PC-3 (cell line): ENCODE data around the gene MEAF6. TPM values are rescaled to one million over a fixed set of nuclear protein-coding genes. Genes with fewer than 3 reads are reported as not detected.
"Not testable (repeated sequence)": the region's sequence is repeated elsewhere in the genome, so short reads cannot be mapped to it uniquely, and the experiment has no call there.

ENCODE experiments used
- ATAC-seq: fragments of 200-7000 bp; cut with Tn5 transposase; 2 replicates; pipeline ENCODE4 v1.9.1; 2020; ENCODE audit warnings: mild to moderate bottlenecking, moderate library complexity
- BruUV-seq: library from RNA; stranded (reverse); fragments of 400-500 nt; replicated peaks from 2 replicates; lab custom pipeline; 2021; lab: Mats Ljungman, UMichigan
- CTCF ChIA-PET: fragments of 300-600 bp; sonication (Branson Sonifier 250); formaldehyde crosslinking; loops from one replicate; lab custom pipeline; 2022; ENCODE audit warnings: antibody characterized with exemption; lab: Charles Lee
- POLR2A ChIA-PET: fragments of 300-600 bp; sonication (Branson Sonifier 250); formaldehyde crosslinking; loops from one replicate; lab custom pipeline; 2022; ENCODE audit warnings: antibody characterized with exemption; ENCODE audit not compliant: unreplicated experiment; lab: Charles Lee
- DNase-seq: peaks from one replicate; pipeline ENCODE4 v3.0.0-alpha.2; 2015
- H2AFZ ChIP-seq: fragments of 300-600 bp; sonication (generic); 2 replicates; pipeline ENCODE4 v1.6.0; 2016; ENCODE audit warnings: antibody characterized with exemption, low read length
- H3F3A ChIP-seq: fragments of 300-600 bp; sonication (generic); one replicate; pipeline ENCODE4 v1.6.0; 2017; ENCODE audit warnings: antibody characterized with exemption, low read length, control low read depth, mild to moderate bottlenecking; ENCODE audit not compliant: unreplicated experiment
- H3K27ac ChIP-seq: fragments of 300-600 bp; sonication (generic); 2 replicates; pipeline ENCODE4 v1.5.1; 2016; ENCODE audit warnings: mild to moderate bottlenecking, low read length
- H3K27me3 ChIP-seq: fragments of 300-600 bp; sonication (generic); 2 replicates; pipeline ENCODE4 v1.6.1; 2016; ENCODE audit warnings: low read length, mixed read lengths
- H3K36me3 ChIP-seq: fragments of 300-600 bp; sonication (generic); 2 replicates; pipeline ENCODE4 v1.6.1; 2016; ENCODE audit warnings: low read depth, mixed run types, low read length, mixed read lengths
- H3K4me1 ChIP-seq: fragments of 300-600 bp; sonication (generic); 2 replicates; pipeline ENCODE4 v1.5.1; 2016; ENCODE audit warnings: low read length; ENCODE audit not compliant: insufficient read depth
- H3K4me2 ChIP-seq: fragments of 300-600 bp; sonication (generic); 2 replicates; pipeline ENCODE4 v1.6.0; 2016; ENCODE audit warnings: low read length
- H3K4me3 ChIP-seq: fragments of 300-600 bp; sonication (generic); 2 replicates; pipeline ENCODE4 v1.5.1; 2016; ENCODE audit warnings: mild to moderate bottlenecking, low read length, mixed read lengths
- H3K79me2 ChIP-seq: fragments of 300-600 bp; sonication (generic); 2 replicates; pipeline ENCODE4 v1.6.1; 2017; ENCODE audit warnings: low read length, mixed read lengths
- H3K9ac ChIP-seq: fragments of 300-600 bp; sonication (generic); 2 replicates; pipeline ENCODE4 v1.6.0; 2016; ENCODE audit warnings: mild to moderate bottlenecking, low read length
- H3K9me2 ChIP-seq: fragments of 300-600 bp; sonication (generic); replicated peaks from 2 replicates; pipeline ENCODE4 v1.6.1; 2016; ENCODE audit warnings: mixed run types, low read length, mixed read lengths
- H3K9me3 ChIP-seq: fragments of 300-600 bp; sonication (generic); 2 replicates; pipeline ENCODE4 v1.6.1; 2016; ENCODE audit warnings: low read length, mixed read lengths
- H4K20me1 ChIP-seq: fragments of 300-600 bp; sonication (generic); 2 replicates; pipeline ENCODE4 v1.6.1; 2016; ENCODE audit warnings: low read length, mixed read lengths
- EZH2 ChIP-seq: fragments of 300-600 bp; sonication (generic); IDR thresholded peaks from one replicate; pipeline ENCODE4 v1.6.1; 2017; ENCODE audit warnings: antibody characterized with exemption, mild to moderate bottlenecking, low read length; ENCODE audit not compliant: unreplicated experiment
- EZH2phosphoT487 ChIP-seq: fragments of 300-600 bp; sonication (generic); IDR thresholded peaks from 2 replicates; pipeline ENCODE4 v1.6.1; 2018; ENCODE audit warnings: mild to moderate bottlenecking, antibody characterized with exemption, low read length, borderline replicate concordance
- intact Hi-C: fragments of 100-400 bp; cut with micrococcal nuclease; formaldehyde crosslinking; loops from 2 replicates; pipeline ENCODE4 v1.9.0; 2023
- total RNA-seq: library from RNA; depleted of rRNA; stranded (reverse); fragments of >200 nt; gene quantifications from 2 replicates; pipeline ENCODE4 v1.2.3, GENCODE V29; 2014
- TF ChIP-seq, protein P1 (sequence below): fragments of 300-600 bp; sonication (generic); conservative IDR thresholded peaks from 2 replicates; pipeline ENCODE4 v1.5.1; 2017; ENCODE audit warnings: antibody characterized with exemption, low read depth, mild to moderate bottlenecking, low read length

The MEAF6 gene
- total RNA-seq, 1 experiment from 2014 or later: 87.0 TPM

DNA sequence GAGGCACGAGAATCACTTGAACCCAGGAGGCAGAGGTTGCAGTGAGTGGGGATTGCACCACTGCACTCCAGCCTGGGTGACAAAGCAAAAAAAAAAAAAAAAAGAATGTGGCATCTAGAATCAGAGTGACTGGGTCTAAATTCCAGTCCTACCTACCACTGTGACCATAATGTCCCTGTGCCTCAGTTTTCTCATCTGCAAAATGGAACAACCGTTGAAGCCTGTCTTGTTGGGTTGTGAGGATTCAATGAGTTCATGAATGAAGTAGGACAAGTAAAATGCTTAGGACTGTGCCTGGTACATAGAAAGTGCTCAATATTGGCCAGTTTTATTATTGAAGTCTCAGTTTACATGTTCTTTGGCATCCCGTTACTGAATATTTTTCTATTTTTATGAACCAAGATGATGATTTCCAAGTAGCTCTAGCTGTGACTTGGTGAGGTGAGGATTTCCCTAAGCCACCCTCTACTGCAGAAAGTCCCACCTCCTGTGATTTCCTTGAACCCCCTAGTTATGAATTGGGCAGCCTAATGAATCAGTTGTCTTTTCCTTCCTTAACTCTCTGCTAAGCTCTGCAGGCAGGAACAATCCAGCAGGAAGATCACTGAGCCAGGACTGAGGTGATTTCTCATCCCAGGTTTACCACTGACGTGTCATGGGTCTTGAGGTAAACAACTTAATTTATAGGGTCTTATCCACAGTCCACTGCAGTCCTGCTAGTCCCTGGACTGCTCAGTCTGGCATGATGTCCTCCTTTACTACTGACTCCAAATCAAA lies 18.9 kb upstream of the MEAF6 start:
- H3K9ac ChIP-seq: no peak overlapping the region
- H3K4me2 ChIP-seq: peak overlapping the region; percentile 68
- ChIA-PET POLR2A (interaction anchor here (0.6 kb wide), 1 partner anchor 7 kb away, joined by 3 read pairs; no protein-coding TSS in a partner anchor), CTCF (interaction anchor here (0.7 kb wide), 1 partner anchor 19 kb away, joined by 4 read pairs; the partner anchor contains the start of gene MEAF6)
- peaks cover 7% of the 10 kb centered on the region for H3F3A ChIP-seq
- H2AFZ ChIP-seq: no peak overlapping the region
- BruUV-seq: no TSS peak
- no peaks in the 10 kb centered on the region for H3K9me2 ChIP-seq
- H3K9me3 ChIP-seq: no peaks in the 10 kb centered on the region
- no peak for TF ChIP-seq EZH2phosphoT487
- TF ChIP-seq, protein P1, sequence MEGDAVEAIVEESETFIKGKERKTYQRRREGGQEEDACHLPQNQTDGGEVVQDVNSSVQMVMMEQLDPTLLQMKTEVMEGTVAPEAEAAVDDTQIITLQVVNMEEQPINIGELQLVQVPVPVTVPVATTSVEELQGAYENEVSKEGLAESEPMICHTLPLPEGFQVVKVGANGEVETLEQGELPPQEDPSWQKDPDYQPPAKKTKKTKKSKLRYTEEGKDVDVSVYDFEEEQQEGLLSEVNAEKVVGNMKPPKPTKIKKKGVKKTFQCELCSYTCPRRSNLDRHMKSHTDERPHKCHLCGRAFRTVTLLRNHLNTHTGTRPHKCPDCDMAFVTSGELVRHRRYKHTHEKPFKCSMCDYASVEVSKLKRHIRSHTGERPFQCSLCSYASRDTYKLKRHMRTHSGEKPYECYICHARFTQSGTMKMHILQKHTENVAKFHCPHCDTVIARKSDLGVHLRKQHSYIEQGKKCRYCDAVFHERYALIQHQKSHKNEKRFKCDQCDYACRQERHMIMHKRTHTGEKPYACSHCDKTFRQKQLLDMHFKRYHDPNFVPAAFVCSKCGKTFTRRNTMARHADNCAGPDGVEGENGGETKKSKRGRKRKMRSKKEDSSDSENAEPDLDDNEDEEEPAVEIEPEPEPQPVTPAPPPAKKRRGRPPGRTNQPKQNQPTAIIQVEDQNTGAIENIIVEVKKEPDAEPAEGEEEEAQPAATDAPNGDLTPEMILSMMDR: no peak
- no peak for TF ChIP-seq EZH2
- H3K79me2 ChIP-seq: peaks cover 23% of the 10 kb centered on the region
- H3K36me3 ChIP-seq: peaks cover 12% of the 10 kb centered on the region
- peaks cover 46% of the 10 kb centered on the region for H3K4me1 ChIP-seq
- H4K20me1 ChIP-seq: no peaks in the 10 kb centered on the region
- ATAC-seq (no peak; the same call in 1 of the 2 replicates), DNase-seq (peak; percentile 37)
- intact Hi-C loops: loop anchor here (1.0 to 2.0 kb wide), 2 partner anchors 19 to 34 kb away; partner anchors contain the start of gene MEAF6
- H3K27me3 ChIP-seq: no peaks in the 10 kb centered on the region
- H3K27ac ChIP-seq: peak overlapping the region; percentile 90
- H3K4me3 ChIP-seq: no peak overlapping the region

DNA sequence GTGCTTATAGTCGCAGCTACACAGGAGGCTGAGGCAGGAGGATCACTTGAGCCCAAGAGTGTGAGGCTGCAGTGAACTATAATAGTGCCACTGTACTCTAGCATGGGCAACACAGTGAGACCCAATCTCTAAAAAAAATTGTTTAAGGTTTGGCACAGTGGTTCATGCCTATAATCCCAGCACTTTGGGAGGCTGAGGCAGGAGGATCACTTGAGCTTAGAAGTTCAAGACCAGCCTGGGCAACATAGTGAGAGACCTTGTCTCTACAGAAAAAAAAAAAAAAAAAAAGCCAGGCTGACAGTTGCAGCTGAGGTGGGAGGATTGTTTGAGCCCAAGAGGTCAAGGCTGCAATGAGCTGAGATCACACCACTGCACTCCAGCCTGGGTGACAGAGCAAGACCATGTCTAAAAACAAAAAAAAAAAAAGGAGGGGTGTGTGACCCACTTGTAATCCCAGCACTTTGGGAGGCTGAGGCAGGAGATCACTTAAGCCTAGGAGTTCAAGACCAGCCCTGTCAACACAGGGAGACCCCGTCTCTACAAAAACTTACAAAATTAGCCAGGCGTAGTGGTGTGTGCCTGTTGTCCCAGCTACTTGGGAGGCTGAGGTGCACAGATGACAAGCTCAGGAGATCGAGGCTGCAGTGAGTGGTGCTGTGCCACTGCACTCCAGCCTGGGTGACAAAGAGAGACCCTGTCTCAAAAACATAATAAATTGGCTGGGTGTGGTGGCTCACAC lies 18.0 kb upstream of the MEAF6 start:
- BruUV-seq, H3K36me3 ChIP-seq, POLR2A ChIA-PET, H3K27ac ChIP-seq, DNase-seq, CTCF ChIA-PET, H3K4me3 ChIP-seq, H3F3A ChIP-seq, H3K9me2 ChIP-seq, H3K4me2 ChIP-seq, H3K9me3 ChIP-seq, ATAC-seq, intact Hi-C loops, H2AFZ ChIP-seq, H3K9ac ChIP-seq, H3K27me3 ChIP-seq, H4K20me1 ChIP-seq: not testable (repeated sequence)
- Histone ChIP-seq H3K79me2 (peaks cover 22% of the 10 kb centered on the region), H3K4me1 (peaks cover 41% of the 10 kb centered on the region)

DNA sequence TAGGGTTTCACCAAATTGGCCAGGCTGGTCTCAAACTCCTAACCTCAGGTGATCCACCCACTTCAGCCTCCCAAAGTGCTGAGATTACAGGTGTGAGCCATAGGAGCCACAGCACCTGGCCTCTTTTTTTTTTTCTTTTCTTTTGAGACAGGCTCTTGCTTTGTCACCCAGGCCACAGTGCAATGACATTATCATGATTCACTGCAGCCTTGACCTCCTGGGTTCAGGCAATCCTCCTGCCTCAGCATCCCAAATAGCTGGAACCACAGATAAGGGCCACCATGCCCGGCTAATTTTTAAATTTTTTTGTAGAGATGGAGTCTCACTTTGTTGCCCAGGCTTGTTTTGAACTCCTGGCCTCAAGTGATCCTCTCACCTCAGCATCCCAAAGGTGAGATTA lies 15.3 kb upstream of the MEAF6 start:
- CTCF ChIA-PET, H3K9me2 ChIP-seq, H3K4me3 ChIP-seq, H3K4me2 ChIP-seq, H3K27me3 ChIP-seq, BruUV-seq, H3K36me3 ChIP-seq, H3F3A ChIP-seq, intact Hi-C loops, H3K9ac ChIP-seq, H2AFZ ChIP-seq, H3K27ac ChIP-seq, ATAC-seq, H3K79me2 ChIP-seq, POLR2A ChIA-PET, H4K20me1 ChIP-seq, H3K9me3 ChIP-seq: not testable (repeated sequence)
- H3K4me1 ChIP-seq: peaks cover 16% of the 10 kb centered on the region
- peak; percentile 39 for DNase-seq
